ENCODE measurements around the gene VNN1.

Gene VNN1

DNA sequence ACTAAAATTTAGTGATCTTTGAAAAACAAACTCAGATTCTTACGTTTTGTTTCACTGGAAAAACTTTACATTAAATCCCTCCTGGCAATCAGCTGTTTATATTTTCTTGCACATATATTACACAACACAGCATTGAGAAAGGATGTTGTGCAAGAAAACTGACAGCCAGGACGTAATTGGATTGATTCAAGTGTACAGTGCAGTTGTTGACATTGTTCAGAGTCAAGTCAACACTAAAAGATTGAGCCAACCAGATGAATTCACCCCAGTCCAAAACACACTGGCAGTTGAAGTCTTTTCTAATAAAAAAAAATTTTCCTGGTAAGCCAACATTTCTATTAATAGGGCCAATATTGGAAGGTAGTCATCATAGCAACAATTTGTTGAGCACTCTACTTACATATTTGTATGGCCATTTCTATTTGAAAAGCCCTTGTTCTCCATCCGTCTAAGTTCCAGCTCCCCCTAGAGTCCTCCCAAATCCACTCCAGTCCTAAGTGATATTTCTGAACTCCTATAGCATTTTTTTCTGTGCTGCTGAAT, 20.9 kb upstream of the VNN1 start (continued):
- no peak for TF ChIP-seq TCF4 (CRISPR knock-in tag; IDR thresholded peaks at IDR 0.05; ENCODE audit: borderline replicate concordance)

DNA sequence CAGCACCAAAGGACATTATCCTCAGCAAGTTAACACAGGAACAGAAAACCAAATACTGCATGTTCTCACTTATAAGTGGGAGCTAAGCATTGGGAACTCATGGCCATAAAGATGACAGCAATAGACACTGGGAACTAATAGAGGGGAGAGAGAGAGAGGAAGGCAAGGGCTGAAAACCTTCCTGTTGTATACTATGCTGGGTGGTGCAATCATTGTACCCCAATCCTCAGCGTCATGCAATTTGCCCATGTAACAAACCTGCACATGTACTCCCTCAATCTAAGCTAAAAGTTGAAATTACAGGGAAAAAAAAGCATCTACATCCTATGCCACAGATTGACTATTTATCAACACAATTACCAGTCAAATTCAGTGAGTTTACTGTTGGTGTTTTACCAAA, 20.0 kb upstream of the VNN1 start:
- no peak for ATAC-seq
- no peak for TF ChIP-seq ARNTL (CRISPR knock-in tag; IDR thresholded peaks at IDR 0.05; ENCODE audit: borderline replicate concordance, low read depth)
- TF ChIP-seq ZNF70 (CRISPR knock-in tag; IDR thresholded peaks at IDR 0.05), result no peak
- no peak for TF ChIP-seq ZNF565 (CRISPR knock-in tag; conservative IDR thresholded peaks at IDR 0.05; ENCODE audit: low read depth)
- no peak for TF ChIP-seq TOX (CRISPR knock-in tag; IDR thresholded peaks at IDR 0.05; ENCODE audit: borderline replicate concordance)
- no peak for TF ChIP-seq ESRRG (CRISPR knock-in tag; IDR thresholded peaks at IDR 0.05)
- no peak for TF ChIP-seq SNAI2 (CRISPR knock-in tag; IDR thresholded peaks at IDR 0.05)
- no peak for TF ChIP-seq ZFP3 (CRISPR knock-in tag; IDR thresholded peaks at IDR 0.05)
- TF ChIP-seq, protein P1, sequence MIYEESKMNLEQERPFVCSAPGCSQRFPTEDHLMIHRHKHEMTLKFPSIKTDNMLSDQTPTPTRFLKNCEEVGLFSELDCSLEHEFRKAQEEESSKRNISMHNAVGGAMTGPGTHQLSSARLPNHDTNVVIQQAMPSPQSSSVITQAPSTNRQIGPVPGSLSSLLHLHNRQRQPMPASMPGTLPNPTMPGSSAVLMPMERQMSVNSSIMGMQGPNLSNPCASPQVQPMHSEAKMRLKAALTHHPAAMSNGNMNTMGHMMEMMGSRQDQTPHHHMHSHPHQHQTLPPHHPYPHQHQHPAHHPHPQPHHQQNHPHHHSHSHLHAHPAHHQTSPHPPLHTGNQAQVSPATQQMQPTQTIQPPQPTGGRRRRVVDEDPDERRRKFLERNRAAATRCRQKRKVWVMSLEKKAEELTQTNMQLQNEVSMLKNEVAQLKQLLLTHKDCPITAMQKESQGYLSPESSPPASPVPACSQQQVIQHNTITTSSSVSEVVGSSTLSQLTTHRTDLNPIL (CRISPR knock-in tag; IDR thresholded peaks at IDR 0.05; ENCODE audit: low read depth), result no peak
- no peak for TF ChIP-seq OSR1 (CRISPR knock-in tag; IDR thresholded peaks at IDR 0.05)
- no peak for TF ChIP-seq CSDC2 (CRISPR knock-in tag; IDR thresholded peaks at IDR 0.05)
- TF ChIP-seq, protein P2, sequence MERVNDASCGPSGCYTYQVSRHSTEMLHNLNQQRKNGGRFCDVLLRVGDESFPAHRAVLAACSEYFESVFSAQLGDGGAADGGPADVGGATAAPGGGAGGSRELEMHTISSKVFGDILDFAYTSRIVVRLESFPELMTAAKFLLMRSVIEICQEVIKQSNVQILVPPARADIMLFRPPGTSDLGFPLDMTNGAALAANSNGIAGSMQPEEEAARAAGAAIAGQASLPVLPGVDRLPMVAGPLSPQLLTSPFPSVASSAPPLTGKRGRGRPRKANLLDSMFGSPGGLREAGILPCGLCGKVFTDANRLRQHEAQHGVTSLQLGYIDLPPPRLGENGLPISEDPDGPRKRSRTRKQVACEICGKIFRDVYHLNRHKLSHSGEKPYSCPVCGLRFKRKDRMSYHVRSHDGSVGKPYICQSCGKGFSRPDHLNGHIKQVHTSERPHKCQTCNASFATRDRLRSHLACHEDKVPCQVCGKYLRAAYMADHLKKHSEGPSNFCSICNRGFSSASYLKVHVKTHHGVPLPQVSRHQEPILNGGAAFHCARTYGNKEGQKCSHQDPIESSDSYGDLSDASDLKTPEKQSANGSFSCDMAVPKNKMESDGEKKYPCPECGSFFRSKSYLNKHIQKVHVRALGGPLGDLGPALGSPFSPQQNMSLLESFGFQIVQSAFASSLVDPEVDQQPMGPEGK (CRISPR knock-in tag; IDR thresholded peaks at IDR 0.05; ENCODE audit: borderline replicate concordance), result no peak
- TF ChIP-seq, protein P3, sequence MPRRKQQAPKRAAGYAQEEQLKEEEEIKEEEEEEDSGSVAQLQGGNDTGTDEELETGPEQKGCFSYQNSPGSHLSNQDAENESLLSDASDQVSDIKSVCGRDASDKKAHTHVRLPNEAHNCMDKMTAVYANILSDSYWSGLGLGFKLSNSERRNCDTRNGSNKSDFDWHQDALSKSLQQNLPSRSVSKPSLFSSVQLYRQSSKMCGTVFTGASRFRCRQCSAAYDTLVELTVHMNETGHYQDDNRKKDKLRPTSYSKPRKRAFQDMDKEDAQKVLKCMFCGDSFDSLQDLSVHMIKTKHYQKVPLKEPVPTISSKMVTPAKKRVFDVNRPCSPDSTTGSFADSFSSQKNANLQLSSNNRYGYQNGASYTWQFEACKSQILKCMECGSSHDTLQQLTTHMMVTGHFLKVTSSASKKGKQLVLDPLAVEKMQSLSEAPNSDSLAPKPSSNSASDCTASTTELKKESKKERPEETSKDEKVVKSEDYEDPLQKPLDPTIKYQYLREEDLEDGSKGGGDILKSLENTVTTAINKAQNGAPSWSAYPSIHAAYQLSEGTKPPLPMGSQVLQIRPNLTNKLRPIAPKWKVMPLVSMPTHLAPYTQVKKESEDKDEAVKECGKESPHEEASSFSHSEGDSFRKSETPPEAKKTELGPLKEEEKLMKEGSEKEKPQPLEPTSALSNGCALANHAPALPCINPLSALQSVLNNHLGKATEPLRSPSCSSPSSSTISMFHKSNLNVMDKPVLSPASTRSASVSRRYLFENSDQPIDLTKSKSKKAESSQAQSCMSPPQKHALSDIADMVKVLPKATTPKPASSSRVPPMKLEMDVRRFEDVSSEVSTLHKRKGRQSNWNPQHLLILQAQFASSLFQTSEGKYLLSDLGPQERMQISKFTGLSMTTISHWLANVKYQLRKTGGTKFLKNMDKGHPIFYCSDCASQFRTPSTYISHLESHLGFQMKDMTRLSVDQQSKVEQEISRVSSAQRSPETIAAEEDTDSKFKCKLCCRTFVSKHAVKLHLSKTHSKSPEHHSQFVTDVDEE (CRISPR knock-in tag; IDR thresholded peaks at IDR 0.05), result no peak
- TF ChIP-seq ZC3H10 (CRISPR knock-in tag; IDR thresholded peaks at IDR 0.05), result no peak
- TF ChIP-seq BACH2 (CRISPR knock-in tag; IDR thresholded peaks at IDR 0.05; ENCODE audit: borderline replicate concordance), result no peak
- TF ChIP-seq ISL1 (CRISPR knock-in tag; IDR thresholded peaks at IDR 0.05), result no peak
- no peak for TF ChIP-seq TCF4 (CRISPR knock-in tag; IDR thresholded peaks at IDR 0.05; ENCODE audit: borderline replicate concordance)
- TF ChIP-seq, protein P4, sequence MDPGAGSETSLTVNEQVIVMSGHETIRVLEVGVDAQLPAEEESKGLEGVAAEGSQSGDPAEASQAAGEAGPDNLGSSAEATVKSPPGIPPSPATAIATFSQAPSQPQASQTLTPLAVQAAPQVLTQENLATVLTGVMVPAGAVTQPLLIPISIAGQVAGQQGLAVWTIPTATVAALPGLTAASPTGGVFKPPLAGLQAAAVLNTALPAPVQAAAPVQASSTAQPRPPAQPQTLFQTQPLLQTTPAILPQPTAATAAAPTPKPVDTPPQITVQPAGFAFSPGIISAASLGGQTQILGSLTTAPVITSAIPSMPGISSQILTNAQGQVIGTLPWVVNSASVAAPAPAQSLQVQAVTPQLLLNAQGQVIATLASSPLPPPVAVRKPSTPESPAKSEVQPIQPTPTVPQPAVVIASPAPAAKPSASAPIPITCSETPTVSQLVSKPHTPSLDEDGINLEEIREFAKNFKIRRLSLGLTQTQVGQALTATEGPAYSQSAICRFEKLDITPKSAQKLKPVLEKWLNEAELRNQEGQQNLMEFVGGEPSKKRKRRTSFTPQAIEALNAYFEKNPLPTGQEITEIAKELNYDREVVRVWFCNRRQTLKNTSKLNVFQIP (CRISPR knock-in tag; IDR thresholded peaks at IDR 0.05; ENCODE audit: borderline replicate concordance, low read depth), result no peak
- TF ChIP-seq ZFP30 (CRISPR knock-in tag; IDR thresholded peaks at IDR 0.05), result no peak

DNA sequence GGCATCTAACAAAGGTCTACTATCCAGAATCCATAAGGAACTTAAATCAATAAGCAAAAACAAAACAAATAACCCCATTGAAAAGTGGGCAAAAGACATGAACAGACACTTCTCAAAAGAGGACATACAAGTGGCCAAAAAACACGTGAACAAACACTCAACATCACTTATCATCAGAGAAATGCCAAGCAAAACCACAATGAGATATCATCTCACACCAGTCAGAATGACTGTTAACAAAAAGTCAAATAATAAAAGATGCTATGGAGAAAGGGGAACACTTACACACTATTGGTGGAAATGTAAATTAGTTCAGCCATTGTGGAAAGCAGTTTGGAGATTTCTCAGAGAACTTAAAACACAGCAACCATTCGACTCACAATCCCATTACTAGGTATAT, 19.4 kb upstream of the VNN1 start:
- no peak for TF ChIP-seq TCF4 (CRISPR knock-in tag; IDR thresholded peaks at IDR 0.05; ENCODE audit: borderline replicate concordance)
- no peak for TF ChIP-seq RARB (CRISPR knock-in tag; IDR thresholded peaks at IDR 0.05)
- TF ChIP-seq OSR1 (CRISPR knock-in tag; IDR thresholded peaks at IDR 0.05), result no peak
- no peak for TF ChIP-seq ARNTL (CRISPR knock-in tag; IDR thresholded peaks at IDR 0.05; ENCODE audit: borderline replicate concordance, low read depth)
- no peak for TF ChIP-seq ZFP3 (CRISPR knock-in tag; IDR thresholded peaks at IDR 0.05)
- TF ChIP-seq PPARA (CRISPR knock-in tag; IDR thresholded peaks at IDR 0.05; ENCODE audit: borderline replicate concordance), result no peak
- TF ChIP-seq, protein P1 (CRISPR knock-in tag; IDR thresholded peaks at IDR 0.05; ENCODE audit: low read depth), result no peak
- no peak for TF ChIP-seq ESRRG (CRISPR knock-in tag; IDR thresholded peaks at IDR 0.05)
- TF ChIP-seq ZC3H10 (CRISPR knock-in tag; IDR thresholded peaks at IDR 0.05), result no peak
- no peak for ATAC-seq

Data from SK-N-SH treated with all-trans-retinoic acid at 6 μM for 48 hours (cell line).